ENCODE data around the gene KDM1A.

The KDM1A gene

GRCh38 chr1:23029337-23029736 is 10.1 kb downstream of the KDM1A start:
- H3K36me3 Mint-ChIP-seq = peaks cover 11% of the 10 kb centered on the region
- no peak overlapping the region for H3K27ac Mint-ChIP-seq
- H3K27me3 Mint-ChIP-seq = no peaks in the 10 kb centered on the region
- no peak overlapping the region for H3K4me3 Mint-ChIP-seq
- H3K4me1 Mint-ChIP-seq = peaks cover 64% of the 10 kb centered on the region
- H3K9me3 Mint-ChIP-seq = peaks cover 2% of the 10 kb centered on the region
- ATAC-seq = no peak

GRCh38 chr1:23035823-23036452 is 16.7 kb downstream of the KDM1A start:
- Mint-ChIP-seq H3K36me3 (peaks cover 16% of the 10 kb centered on the region), H3K27ac (no peak overlapping the region), H3K4me3 (no peak overlapping the region), H3K9me3 (no peaks in the 10 kb centered on the region), H3K4me1 (peaks cover 36% of the 10 kb centered on the region), H3K27me3 (no peaks in the 10 kb centered on the region)
- no peak for ATAC-seq

- no peak overlapping the region for H3K4me3 Mint-ChIP-seq
- H3K4me1 Mint-ChIP-seq = peaks cover 28% of the 10 kb centered on the region
- H3K9me3 Mint-ChIP-seq = no peaks in the 10 kb centered on the region
- ATAC-seq = no peak
- H3K27ac Mint-ChIP-seq = no peak overlapping the region
- no peaks in the 10 kb centered on the region for H3K27me3 Mint-ChIP-seq
- H3K36me3 Mint-ChIP-seq = peaks cover 15% of the 10 kb centered on the region
These were observed 17.9 kb downstream of the KDM1A start for GRCh38 chr1:23037081-23037740.

GRCh38 chr1:23039308-23039826 is 20.1 kb downstream of the KDM1A start:
- Mint-ChIP-seq H3K27ac (no peak overlapping the region), H3K9me3 (no peaks in the 10 kb centered on the region), H3K4me1 (peaks cover 16% of the 10 kb centered on the region), H3K36me3 (peaks cover 11% of the 10 kb centered on the region), H3K27me3 (no peaks in the 10 kb centered on the region), H3K4me3 (no peak overlapping the region)
- ATAC-seq = no peak

GRCh38 chr1:23040509-23040908 is 21.2 kb downstream of the KDM1A start:
- ATAC-seq = no peak
- Mint-ChIP-seq H3K9me3 (no peaks in the 10 kb centered on the region), H3K27ac (no peak overlapping the region), H3K4me1 (peaks cover 10% of the 10 kb centered on the region), H3K36me3 (peaks cover 11% of the 10 kb centered on the region), H3K4me3 (no peak overlapping the region), H3K27me3 (no peaks in the 10 kb centered on the region)

- ATAC-seq = no peak
- Mint-ChIP-seq H3K27ac (no peak overlapping the region), H3K36me3 (peaks cover 8% of the 10 kb centered on the region), H3K4me3 (no peak overlapping the region), H3K4me1 (peaks cover 7% of the 10 kb centered on the region), H3K27me3 (no peaks in the 10 kb centered on the region), H3K9me3 (no peaks in the 10 kb centered on the region)
These were observed 24.8 kb downstream of the KDM1A start for GRCh38 chr1:23044035-23044434.

GRCh38 chr1:23050201-23050600 is 30.9 kb downstream of the KDM1A start:
- Mint-ChIP-seq H3K4me1 (no peaks in the 10 kb centered on the region), H3K4me3 (no peak overlapping the region), H3K27me3 (no peaks in the 10 kb centered on the region), H3K27ac (no peak overlapping the region), H3K36me3 (peaks cover 26% of the 10 kb centered on the region), H3K9me3 (no peaks in the 10 kb centered on the region)
- ATAC-seq = no peak

GRCh38 chr1:23051290-23051909 is 32.1 kb downstream of the KDM1A start:
- H3K27ac Mint-ChIP-seq = no peak overlapping the region
- H3K4me3 Mint-ChIP-seq = no peak overlapping the region
- peaks cover 26% of the 10 kb centered on the region for H3K36me3 Mint-ChIP-seq
- no peaks in the 10 kb centered on the region for H3K9me3 Mint-ChIP-seq
- ATAC-seq = no peak
- H3K27me3 Mint-ChIP-seq = no peaks in the 10 kb centered on the region
- no peaks in the 10 kb centered on the region for H3K4me1 Mint-ChIP-seq

- peaks cover 43% of the 10 kb centered on the region for H3K36me3 Mint-ChIP-seq
- H3K9me3 Mint-ChIP-seq = no peaks in the 10 kb centered on the region
- no peaks in the 10 kb centered on the region for H3K27me3 Mint-ChIP-seq
- H3K27ac Mint-ChIP-seq = no peak overlapping the region
- H3K4me3 Mint-ChIP-seq = no peak overlapping the region
- ATAC-seq = no peak
- no peaks in the 10 kb centered on the region for H3K4me1 Mint-ChIP-seq
These were observed 38.0 kb downstream of the KDM1A start for GRCh38 chr1:23057301-23057700.

GRCh38 chr1:23062271-23062670 is 43.0 kb downstream of the KDM1A start:
- no peaks in the 10 kb centered on the region for H3K9me3 Mint-ChIP-seq
- no peaks in the 10 kb centered on the region for H3K4me1 Mint-ChIP-seq
- no peak overlapping the region for H3K27ac Mint-ChIP-seq
- no peaks in the 10 kb centered on the region for H3K27me3 Mint-ChIP-seq
- peaks cover 38% of the 10 kb centered on the region for H3K36me3 Mint-ChIP-seq
- H3K4me3 Mint-ChIP-seq = no peak overlapping the region
- no peak for ATAC-seq

GRCh38 chr1:23065385-23065784 is 46.1 kb downstream of the KDM1A start:
- Mint-ChIP-seq H3K36me3 (peaks cover 26% of the 10 kb centered on the region), H3K27me3 (no peaks in the 10 kb centered on the region), H3K4me3 (no peak overlapping the region), H3K27ac (no peak overlapping the region), H3K4me1 (no peaks in the 10 kb centered on the region), H3K9me3 (no peaks in the 10 kb centered on the region)
- no peak for ATAC-seq

- Mint-ChIP-seq H3K4me3 (no peak overlapping the region), H3K4me1 (no peaks in the 10 kb centered on the region), H3K27me3 (no peaks in the 10 kb centered on the region), H3K36me3 (peaks cover 22% of the 10 kb centered on the region), H3K27ac (no peak overlapping the region), H3K9me3 (no peaks in the 10 kb centered on the region)
- ATAC-seq = no peak
These were observed 46.8 kb downstream of the KDM1A start for GRCh38 chr1:23066075-23066474.

- H3K4me1 Mint-ChIP-seq = no peaks in the 10 kb centered on the region
- H3K9me3 Mint-ChIP-seq = no peaks in the 10 kb centered on the region
- H3K36me3 Mint-ChIP-seq = peaks cover 43% of the 10 kb centered on the region
- H3K27ac Mint-ChIP-seq = no peak overlapping the region
- no peak for ATAC-seq
- H3K27me3 Mint-ChIP-seq = no peaks in the 10 kb centered on the region
- H3K4me3 Mint-ChIP-seq = no peak overlapping the region
These were observed 49.9 kb downstream of the KDM1A start for GRCh38 chr1:23069149-23069548.

- Mint-ChIP-seq H3K4me3 (no peak overlapping the region), H3K27me3 (no peaks in the 10 kb centered on the region), H3K27ac (no peak overlapping the region), H3K4me1 (no peaks in the 10 kb centered on the region), H3K36me3 (peaks cover 46% of the 10 kb centered on the region), H3K9me3 (no peaks in the 10 kb centered on the region)
- no peak for ATAC-seq
These were observed 50.4 kb downstream of the KDM1A start for GRCh38 chr1:23069675-23070074.

- Mint-ChIP-seq H3K27ac (no peak overlapping the region), H3K4me1 (no peaks in the 10 kb centered on the region), H3K4me3 (no peak overlapping the region), H3K27me3 (no peaks in the 10 kb centered on the region), H3K36me3 (peaks cover 53% of the 10 kb centered on the region), H3K9me3 (no peaks in the 10 kb centered on the region)
- no peak for ATAC-seq
These were observed 54.7 kb downstream of the KDM1A start for GRCh38 chr1:23074012-23074411.

- Mint-ChIP-seq H3K9me3 (no peaks in the 10 kb centered on the region), H3K27ac (no peak overlapping the region)
- ATAC-seq = no peak
These were observed 59.8 kb downstream of the KDM1A start for GRCh38 chr1:23079025-23079424.

More at GRCh38 chr1:23079025-23079424, 59.8 kb downstream of the KDM1A start:
- Mint-ChIP-seq H3K27me3 (no peaks in the 10 kb centered on the region), H3K4me3 (no peak overlapping the region), H3K4me1 (no peaks in the 10 kb centered on the region), H3K36me3 (peaks cover 63% of the 10 kb centered on the region)

Measured in stimulated activated memory B cell treated with anti-CD40 and anti-IgM and Interleukin-4, amounts not matched to agents 10 μg/mL and 1 μg/mL and 100 μg/mL, for 72 hours (primary cell).